WTC11 (cell line): ENCODE results near the gene ACVR1B. TPM values are rescaled to one million over a fixed set of nuclear protein-coding genes. Genes with fewer than 3 reads are reported as not detected.

Source experiments
- ATAC-seq: fragments of 200-7000 bp; cut with Tn5 transposase; 2 replicates; pipeline ENCODE4 v1.10.0; 2021; ENCODE audit warnings: mild to moderate bottlenecking, moderate library complexity
- CTCF ChIA-PET: fragments of 300-600 bp; sonication (Branson Sonifier 250); formaldehyde crosslinking; loops from one replicate; lab custom pipeline; 2021; ENCODE audit warnings: antibody characterized with exemption; lab: Charles Lee
- POLR2A ChIA-PET: fragments of 350-600 bp; sonication (Branson Sonifier 250); formaldehyde crosslinking; loops from one replicate; lab custom pipeline; 2021; ENCODE audit warnings: antibody characterized with exemption; lab: Charles Lee
- DNase-seq: peaks from one replicate; pipeline ENCODE4 v3.0.0; 2021; ENCODE audit warnings: low spot score
- H3K27ac Mint-ChIP-seq: 2 replicates; pipeline ENCODE4 v1.8.0; 2021; ENCODE audit warnings: mixed read lengths
- H3K27me3 Mint-ChIP-seq: 2 replicates; pipeline ENCODE4 v1.8.0; 2021; ENCODE audit warnings: low read depth, mild to moderate bottlenecking, moderate library complexity, mixed read lengths
- H3K36me3 Mint-ChIP-seq: 2 replicates; pipeline ENCODE4 v1.8.0; 2021; ENCODE audit warnings: mixed read lengths
- H3K4me1 Mint-ChIP-seq: 2 replicates; pipeline ENCODE4 v1.8.0; 2022; ENCODE audit warnings: mixed read lengths
- H3K4me3 Mint-ChIP-seq: 2 replicates; pipeline ENCODE4 v1.8.0; 2021; ENCODE audit warnings: mild to moderate bottlenecking, moderate library complexity, mixed read lengths
- H3K9me3 Mint-ChIP-seq: 2 replicates; pipeline ENCODE4 v1.8.0; 2021; ENCODE audit warnings: mixed read lengths
- CBFB ChIP-seq: sonication (generic); formaldehyde crosslinking; IDR thresholded peaks from 2 replicates; pipeline ENCODE4 v1.8.1; 2022; ENCODE audit warnings: mild to moderate bottlenecking, low read depth, missing genetic modification reagents
- CREB1 ChIP-seq: sonication (generic); formaldehyde crosslinking; IDR thresholded peaks from 2 replicates; pipeline ENCODE4 v1.8.0; 2023; ENCODE audit warnings: mild to moderate bottlenecking, missing genetic modification reagents
- GRHL2 ChIP-seq: fragments of 250-450 bp; sonication (Bioruptor Pico); IDR thresholded peaks from 2 replicates; pipeline ENCODE4 v1.8.0; 2022; ENCODE audit warnings: mild to moderate bottlenecking, moderate library complexity; ENCODE audit not compliant: insufficient replicate concordance, severe bottlenecking
- HMGA2 ChIP-seq: fragments of 250-450 bp; sonication (Bioruptor Pico); IDR thresholded peaks from 2 replicates; pipeline ENCODE4 v1.4.0; 2021; ENCODE audit warnings: mild to moderate bottlenecking, moderate library complexity
- SP1 ChIP-seq: sonication (generic); formaldehyde crosslinking; conservative IDR thresholded peaks from 2 replicates; pipeline ENCODE4 v1.8.1; 2022; ENCODE audit warnings: missing genetic modification reagents
- TCF7 ChIP-seq: sonication (generic); formaldehyde crosslinking; IDR thresholded peaks from 2 replicates; pipeline ENCODE4 v1.8.0; 2022; ENCODE audit warnings: mild to moderate bottlenecking, low read depth, missing genetic modification reagents, moderate library complexity
- TP53 ChIP-seq: sonication (generic); formaldehyde crosslinking; IDR thresholded peaks from 2 replicates; pipeline ENCODE4 v1.8.1; 2023; ENCODE audit warnings: mild to moderate bottlenecking, missing genetic modification reagents
- ZNF317 ChIP-seq: sonication (generic); formaldehyde crosslinking; IDR thresholded peaks from 2 replicates; pipeline ENCODE4 v1.8.1; 2023; ENCODE audit warnings: low read depth, mild to moderate bottlenecking, moderate library complexity, missing genetic modification reagents, borderline replicate concordance
- total RNA-seq: library from RNA; stranded (reverse); gene quantifications from 3 replicates; pipeline ENCODE4 v1.2.3, GENCODE V29; 2021
- TF ChIP-seq, protein P1 (sequence below): sonication (generic); formaldehyde crosslinking; IDR thresholded peaks from 2 replicates; pipeline ENCODE4 v1.8.1; 2022; ENCODE audit warnings: mild to moderate bottlenecking, missing genetic modification reagents, moderate library complexity, borderline replicate concordance
- TF ChIP-seq, protein P2 (sequence below): sonication (generic); formaldehyde crosslinking; IDR thresholded peaks from 2 replicates; pipeline ENCODE4 v1.8.1; 2022; ENCODE audit warnings: low read depth, missing genetic modification reagents, borderline replicate concordance
- TF ChIP-seq, protein P3 (sequence below): fragments of 250-450 bp; sonication (Bioruptor Pico); IDR thresholded peaks from 2 replicates; pipeline ENCODE4 v2.1.2; 2022; ENCODE audit warnings: mild to moderate bottlenecking, moderate library complexity
- TF ChIP-seq, protein P4 (sequence below): sonication (generic); formaldehyde crosslinking; IDR thresholded peaks from 2 replicates; pipeline ENCODE4 v1.8.1; 2022; ENCODE audit warnings: low read depth, mild to moderate bottlenecking, moderate library complexity, missing genetic modification reagents, borderline replicate concordance
- TF ChIP-seq, protein P5 (sequence below): fragments of 250-450 bp; sonication (Bioruptor Pico); IDR thresholded peaks from 2 replicates; pipeline ENCODE4 v1.8.0; 2021; ENCODE audit warnings: mild to moderate bottlenecking
- TF ChIP-seq, protein P6 (sequence below): fragments of 250-450 bp; sonication (Bioruptor Pico); IDR thresholded peaks from 2 replicates; pipeline ENCODE4 v1.9.0; 2021; ENCODE audit warnings: moderate library complexity, mild to moderate bottlenecking, inconsistent platforms, borderline replicate concordance
- TF ChIP-seq, protein P7 (sequence below): fragments of 250-450 bp; sonication (Bioruptor Pico); IDR thresholded peaks from 2 replicates; pipeline ENCODE4 v1.9.0; 2021; ENCODE audit warnings: mild to moderate bottlenecking
- TF ChIP-seq, protein P8 (sequence below): sonication (generic); formaldehyde crosslinking; IDR thresholded peaks from 2 replicates; pipeline ENCODE4 v1.8.1; 2022; ENCODE audit warnings: mild to moderate bottlenecking, moderate library complexity, missing genetic modification reagents
- TF ChIP-seq, protein P9 (sequence below): fragments of 250-450 bp; sonication (Bioruptor Pico); IDR thresholded peaks from 2 replicates; pipeline ENCODE4 v1.9.0; 2021; ENCODE audit warnings: mild to moderate bottlenecking, borderline replicate concordance

Gene ACVR1B
- total RNA-seq, 1 experiment from 2014 or later: 24.1 TPM

DNA sequence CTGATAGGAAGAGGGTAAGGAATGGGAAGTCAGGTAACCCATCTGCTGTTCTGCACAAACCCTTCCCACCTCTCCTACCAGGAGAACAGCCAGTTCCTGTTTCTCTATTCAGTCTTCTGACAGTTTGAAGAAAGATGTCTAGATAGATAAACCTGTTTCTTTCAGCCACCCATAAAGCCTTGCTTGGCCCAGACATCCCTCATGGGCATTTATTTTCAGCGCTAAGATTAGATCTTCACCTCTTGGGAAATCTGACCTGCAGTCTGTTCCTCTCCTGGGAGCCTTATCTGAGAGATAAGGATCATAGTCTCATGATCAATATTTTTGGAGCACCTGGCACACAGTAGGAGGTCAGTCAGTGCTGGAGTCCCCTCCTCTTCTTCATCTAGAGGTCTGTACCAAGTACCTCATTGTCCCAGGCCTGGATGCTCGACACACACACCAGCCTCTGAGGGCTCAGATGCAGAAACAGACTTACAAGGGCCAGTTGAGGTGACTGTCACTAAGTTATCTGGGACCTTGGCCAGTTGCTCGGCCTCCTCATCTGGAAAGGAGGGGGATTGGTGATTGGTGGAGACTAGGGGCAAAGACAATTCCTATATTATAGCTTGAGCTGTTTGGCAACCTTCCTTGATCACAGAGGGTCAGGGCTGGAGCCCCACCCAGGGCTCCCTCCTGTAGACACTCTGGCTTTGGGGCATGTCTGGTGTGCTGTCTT is 26.0 kb upstream of the ACVR1B start (continued):
- TF ChIP-seq TCF7 (CRISPR knock-in tag) (no peak), CBFB (CRISPR knock-in tag) (no peak)
- TF ChIP-seq, protein P1, sequence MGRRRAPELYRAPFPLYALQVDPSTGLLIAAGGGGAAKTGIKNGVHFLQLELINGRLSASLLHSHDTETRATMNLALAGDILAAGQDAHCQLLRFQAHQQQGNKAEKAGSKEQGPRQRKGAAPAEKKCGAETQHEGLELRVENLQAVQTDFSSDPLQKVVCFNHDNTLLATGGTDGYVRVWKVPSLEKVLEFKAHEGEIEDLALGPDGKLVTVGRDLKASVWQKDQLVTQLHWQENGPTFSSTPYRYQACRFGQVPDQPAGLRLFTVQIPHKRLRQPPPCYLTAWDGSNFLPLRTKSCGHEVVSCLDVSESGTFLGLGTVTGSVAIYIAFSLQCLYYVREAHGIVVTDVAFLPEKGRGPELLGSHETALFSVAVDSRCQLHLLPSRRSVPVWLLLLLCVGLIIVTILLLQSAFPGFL (CRISPR knock-in tag): no peak
- TF ChIP-seq, protein P2, sequence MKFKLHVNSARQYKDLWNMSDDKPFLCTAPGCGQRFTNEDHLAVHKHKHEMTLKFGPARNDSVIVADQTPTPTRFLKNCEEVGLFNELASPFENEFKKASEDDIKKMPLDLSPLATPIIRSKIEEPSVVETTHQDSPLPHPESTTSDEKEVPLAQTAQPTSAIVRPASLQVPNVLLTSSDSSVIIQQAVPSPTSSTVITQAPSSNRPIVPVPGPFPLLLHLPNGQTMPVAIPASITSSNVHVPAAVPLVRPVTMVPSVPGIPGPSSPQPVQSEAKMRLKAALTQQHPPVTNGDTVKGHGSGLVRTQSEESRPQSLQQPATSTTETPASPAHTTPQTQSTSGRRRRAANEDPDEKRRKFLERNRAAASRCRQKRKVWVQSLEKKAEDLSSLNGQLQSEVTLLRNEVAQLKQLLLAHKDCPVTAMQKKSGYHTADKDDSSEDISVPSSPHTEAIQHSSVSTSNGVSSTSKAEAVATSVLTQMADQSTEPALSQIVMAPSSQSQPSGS: no peak

DNA sequence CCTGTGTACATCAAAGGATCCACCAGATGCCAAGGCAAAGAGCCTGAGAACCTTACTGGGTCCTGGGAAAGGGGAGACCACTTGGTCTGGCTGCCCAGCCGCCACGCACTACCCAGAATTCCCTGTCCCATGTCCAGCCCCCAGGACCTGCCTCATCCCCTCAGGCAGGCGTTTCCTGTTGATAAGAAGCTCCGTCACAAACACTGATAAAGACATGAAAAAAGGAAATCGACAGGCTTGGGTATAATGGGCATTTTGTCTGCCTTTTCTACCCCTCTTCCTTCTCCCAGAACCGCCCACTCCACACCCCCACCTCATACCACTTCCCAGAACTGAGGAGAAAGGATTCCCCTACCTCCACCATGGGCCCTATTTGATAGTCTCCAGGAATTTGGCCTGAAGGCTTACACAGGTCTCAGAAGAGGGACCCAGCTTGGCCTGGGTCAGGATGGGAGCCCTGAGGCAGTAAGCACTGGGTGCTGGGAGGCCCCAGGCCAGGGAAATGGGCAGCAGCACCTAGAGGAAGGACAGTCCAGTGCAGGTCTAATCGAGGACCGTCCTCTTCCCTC is 25.4 kb upstream of the ACVR1B start:
- Mint-ChIP-seq H3K27ac (no peak overlapping the region), H3K4me1 (peaks cover 18% of the 10 kb centered on the region), H3K4me3 (no peak overlapping the region), H3K9me3 (no peaks in the 10 kb centered on the region), H3K27me3 (peaks cover 19% of the 10 kb centered on the region), H3K36me3 (no peaks in the 10 kb centered on the region)
- ChIA-PET CTCF (interaction anchor here (0.7 to 2.2 kb wide), 4 partner anchors 12 to 31 kb away, joined by 3 to 18 read pairs (median 6); no protein-coding TSS in a partner anchor), POLR2A (no interaction called here)
- ATAC-seq: no peak
- DNase-seq: no peak
- TF ChIP-seq, protein P3, sequence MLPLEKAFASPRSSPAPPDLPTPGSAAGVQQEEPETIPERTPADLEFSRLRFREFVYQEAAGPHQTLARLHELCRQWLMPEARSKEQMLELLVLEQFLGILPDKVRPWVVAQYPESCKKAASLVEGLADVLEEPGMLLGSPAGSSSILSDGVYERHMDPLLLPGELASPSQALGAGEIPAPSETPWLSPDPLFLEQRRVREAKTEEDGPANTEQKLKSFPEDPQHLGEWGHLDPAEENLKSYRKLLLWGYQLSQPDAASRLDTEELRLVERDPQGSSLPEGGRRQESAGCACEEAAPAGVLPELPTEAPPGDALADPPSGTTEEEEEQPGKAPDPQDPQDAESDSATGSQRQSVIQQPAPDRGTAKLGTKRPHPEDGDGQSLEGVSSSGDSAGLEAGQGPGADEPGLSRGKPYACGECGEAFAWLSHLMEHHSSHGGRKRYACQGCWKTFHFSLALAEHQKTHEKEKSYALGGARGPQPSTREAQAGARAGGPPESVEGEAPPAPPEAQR (CRISPR knock-in tag): no peak
- TF ChIP-seq, protein P4, sequence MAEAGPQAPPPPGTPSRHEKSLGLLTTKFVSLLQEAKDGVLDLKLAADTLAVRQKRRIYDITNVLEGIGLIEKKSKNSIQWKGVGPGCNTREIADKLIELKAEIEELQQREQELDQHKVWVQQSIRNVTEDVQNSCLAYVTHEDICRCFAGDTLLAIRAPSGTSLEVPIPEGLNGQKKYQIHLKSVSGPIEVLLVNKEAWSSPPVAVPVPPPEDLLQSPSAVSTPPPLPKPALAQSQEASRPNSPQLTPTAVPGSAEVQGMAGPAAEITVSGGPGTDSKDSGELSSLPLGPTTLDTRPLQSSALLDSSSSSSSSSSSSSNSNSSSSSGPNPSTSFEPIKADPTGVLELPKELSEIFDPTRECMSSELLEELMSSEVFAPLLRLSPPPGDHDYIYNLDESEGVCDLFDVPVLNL (CRISPR knock-in tag): no peak
- TF ChIP-seq, protein P5, sequence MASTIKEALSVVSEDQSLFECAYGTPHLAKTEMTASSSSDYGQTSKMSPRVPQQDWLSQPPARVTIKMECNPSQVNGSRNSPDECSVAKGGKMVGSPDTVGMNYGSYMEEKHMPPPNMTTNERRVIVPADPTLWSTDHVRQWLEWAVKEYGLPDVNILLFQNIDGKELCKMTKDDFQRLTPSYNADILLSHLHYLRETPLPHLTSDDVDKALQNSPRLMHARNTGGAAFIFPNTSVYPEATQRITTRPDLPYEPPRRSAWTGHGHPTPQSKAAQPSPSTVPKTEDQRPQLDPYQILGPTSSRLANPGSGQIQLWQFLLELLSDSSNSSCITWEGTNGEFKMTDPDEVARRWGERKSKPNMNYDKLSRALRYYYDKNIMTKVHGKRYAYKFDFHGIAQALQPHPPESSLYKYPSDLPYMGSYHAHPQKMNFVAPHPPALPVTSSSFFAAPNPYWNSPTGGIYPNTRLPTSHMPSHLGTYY (CRISPR knock-in tag): no peak
- TF ChIP-seq TCF7 (CRISPR knock-in tag): no peak
- TF ChIP-seq CREB1 (CRISPR knock-in tag): no peak
- TF ChIP-seq, protein P6, sequence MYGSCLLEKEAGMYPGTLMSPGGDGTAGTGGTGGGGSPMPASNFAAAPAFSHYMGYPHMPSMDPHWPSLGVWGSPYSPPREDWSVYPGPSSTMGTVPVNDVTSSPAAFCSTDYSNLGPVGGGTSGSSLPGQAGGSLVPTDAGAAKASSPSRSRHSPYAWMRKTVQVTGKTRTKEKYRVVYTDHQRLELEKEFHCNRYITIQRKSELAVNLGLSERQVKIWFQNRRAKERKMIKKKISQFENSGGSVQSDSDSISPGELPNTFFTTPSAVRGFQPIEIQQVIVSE (CRISPR knock-in tag): no peak
- TF ChIP-seq GRHL2 (CRISPR knock-in tag): no peak
- no peak for TF ChIP-seq HMGA2 (CRISPR knock-in tag)
- no peak for TF ChIP-seq SP1 (CRISPR knock-in tag)
- TF ChIP-seq TP53: no peak
- TF ChIP-seq, protein P7, sequence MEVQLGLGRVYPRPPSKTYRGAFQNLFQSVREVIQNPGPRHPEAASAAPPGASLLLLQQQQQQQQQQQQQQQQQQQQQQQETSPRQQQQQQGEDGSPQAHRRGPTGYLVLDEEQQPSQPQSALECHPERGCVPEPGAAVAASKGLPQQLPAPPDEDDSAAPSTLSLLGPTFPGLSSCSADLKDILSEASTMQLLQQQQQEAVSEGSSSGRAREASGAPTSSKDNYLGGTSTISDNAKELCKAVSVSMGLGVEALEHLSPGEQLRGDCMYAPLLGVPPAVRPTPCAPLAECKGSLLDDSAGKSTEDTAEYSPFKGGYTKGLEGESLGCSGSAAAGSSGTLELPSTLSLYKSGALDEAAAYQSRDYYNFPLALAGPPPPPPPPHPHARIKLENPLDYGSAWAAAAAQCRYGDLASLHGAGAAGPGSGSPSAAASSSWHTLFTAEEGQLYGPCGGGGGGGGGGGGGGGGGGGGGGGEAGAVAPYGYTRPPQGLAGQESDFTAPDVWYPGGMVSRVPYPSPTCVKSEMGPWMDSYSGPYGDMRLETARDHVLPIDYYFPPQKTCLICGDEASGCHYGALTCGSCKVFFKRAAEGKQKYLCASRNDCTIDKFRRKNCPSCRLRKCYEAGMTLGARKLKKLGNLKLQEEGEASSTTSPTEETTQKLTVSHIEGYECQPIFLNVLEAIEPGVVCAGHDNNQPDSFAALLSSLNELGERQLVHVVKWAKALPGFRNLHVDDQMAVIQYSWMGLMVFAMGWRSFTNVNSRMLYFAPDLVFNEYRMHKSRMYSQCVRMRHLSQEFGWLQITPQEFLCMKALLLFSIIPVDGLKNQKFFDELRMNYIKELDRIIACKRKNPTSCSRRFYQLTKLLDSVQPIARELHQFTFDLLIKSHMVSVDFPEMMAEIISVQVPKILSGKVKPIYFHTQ (CRISPR knock-in tag): no peak
- TF ChIP-seq, protein P8, sequence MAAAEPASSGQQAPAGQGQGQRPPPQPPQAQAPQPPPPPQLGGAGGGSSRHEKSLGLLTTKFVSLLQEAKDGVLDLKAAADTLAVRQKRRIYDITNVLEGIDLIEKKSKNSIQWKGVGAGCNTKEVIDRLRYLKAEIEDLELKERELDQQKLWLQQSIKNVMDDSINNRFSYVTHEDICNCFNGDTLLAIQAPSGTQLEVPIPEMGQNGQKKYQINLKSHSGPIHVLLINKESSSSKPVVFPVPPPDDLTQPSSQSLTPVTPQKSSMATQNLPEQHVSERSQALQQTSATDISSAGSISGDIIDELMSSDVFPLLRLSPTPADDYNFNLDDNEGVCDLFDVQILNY (CRISPR knock-in tag): no peak
- no peak for TF ChIP-seq ZNF317 (CRISPR knock-in tag)
- TF ChIP-seq, protein P9, sequence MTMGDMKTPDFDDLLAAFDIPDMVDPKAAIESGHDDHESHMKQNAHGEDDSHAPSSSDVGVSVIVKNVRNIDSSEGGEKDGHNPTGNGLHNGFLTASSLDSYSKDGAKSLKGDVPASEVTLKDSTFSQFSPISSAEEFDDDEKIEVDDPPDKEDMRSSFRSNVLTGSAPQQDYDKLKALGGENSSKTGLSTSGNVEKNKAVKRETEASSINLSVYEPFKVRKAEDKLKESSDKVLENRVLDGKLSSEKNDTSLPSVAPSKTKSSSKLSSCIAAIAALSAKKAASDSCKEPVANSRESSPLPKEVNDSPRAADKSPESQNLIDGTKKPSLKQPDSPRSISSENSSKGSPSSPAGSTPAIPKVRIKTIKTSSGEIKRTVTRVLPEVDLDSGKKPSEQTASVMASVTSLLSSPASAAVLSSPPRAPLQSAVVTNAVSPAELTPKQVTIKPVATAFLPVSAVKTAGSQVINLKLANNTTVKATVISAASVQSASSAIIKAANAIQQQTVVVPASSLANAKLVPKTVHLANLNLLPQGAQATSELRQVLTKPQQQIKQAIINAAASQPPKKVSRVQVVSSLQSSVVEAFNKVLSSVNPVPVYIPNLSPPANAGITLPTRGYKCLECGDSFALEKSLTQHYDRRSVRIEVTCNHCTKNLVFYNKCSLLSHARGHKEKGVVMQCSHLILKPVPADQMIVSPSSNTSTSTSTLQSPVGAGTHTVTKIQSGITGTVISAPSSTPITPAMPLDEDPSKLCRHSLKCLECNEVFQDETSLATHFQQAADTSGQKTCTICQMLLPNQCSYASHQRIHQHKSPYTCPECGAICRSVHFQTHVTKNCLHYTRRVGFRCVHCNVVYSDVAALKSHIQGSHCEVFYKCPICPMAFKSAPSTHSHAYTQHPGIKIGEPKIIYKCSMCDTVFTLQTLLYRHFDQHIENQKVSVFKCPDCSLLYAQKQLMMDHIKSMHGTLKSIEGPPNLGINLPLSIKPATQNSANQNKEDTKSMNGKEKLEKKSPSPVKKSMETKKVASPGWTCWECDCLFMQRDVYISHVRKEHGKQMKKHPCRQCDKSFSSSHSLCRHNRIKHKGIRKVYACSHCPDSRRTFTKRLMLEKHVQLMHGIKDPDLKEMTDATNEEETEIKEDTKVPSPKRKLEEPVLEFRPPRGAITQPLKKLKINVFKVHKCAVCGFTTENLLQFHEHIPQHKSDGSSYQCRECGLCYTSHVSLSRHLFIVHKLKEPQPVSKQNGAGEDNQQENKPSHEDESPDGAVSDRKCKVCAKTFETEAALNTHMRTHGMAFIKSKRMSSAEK: no peak
